GM23248 (cell line): ENCODE data around the gene ADCY5. TPM values are rescaled to one million over a fixed set of nuclear protein-coding genes. Genes with fewer than 3 reads are reported as not detected.

Experiments used
- DNase-seq: peaks from one replicate; pipeline ENCODE4 v3.0.0-alpha.2; 2015
- H2AFZ ChIP-seq: fragments of 200-600 bp; sonication (generic); 2 replicates; pipeline ENCODE4 v1.6.1; 2016; ENCODE audit warnings: antibody characterized with exemption
- H3F3A ChIP-seq: fragments of 200-600 bp; sonication (generic); 2 replicates; pipeline ENCODE4 v1.6.1; 2016; ENCODE audit warnings: mild to moderate bottlenecking, antibody characterized with exemption, mixed run types; ENCODE audit not compliant: insufficient read depth
- H3K27ac ChIP-seq: fragments of 200-600 bp; sonication (generic); 2 replicates; pipeline ENCODE4 v1.5.1; 2016; ENCODE audit warnings: mild to moderate bottlenecking
- H3K27me3 ChIP-seq: fragments of 200-600 bp; sonication (generic); replicated peaks from 2 replicates; pipeline ENCODE4 v1.6.1; 2016; ENCODE audit warnings: mild to moderate bottlenecking; ENCODE audit not compliant: insufficient read depth
- H3K36me3 ChIP-seq: fragments of 200-600 bp; sonication (generic); 2 replicates; pipeline ENCODE4 v1.6.1; 2016; ENCODE audit warnings: low read depth, mild to moderate bottlenecking
- H3K4me1 ChIP-seq: fragments of 200-600 bp; sonication (generic); 2 replicates; pipeline ENCODE4 v1.6.1; 2016; ENCODE audit warnings: mild to moderate bottlenecking; ENCODE audit not compliant: insufficient read depth
- H3K4me2 ChIP-seq: fragments of 200-600 bp; sonication (generic); one replicate; pipeline ENCODE4 v1.6.1; 2016; ENCODE audit warnings: mild to moderate bottlenecking; ENCODE audit not compliant: unreplicated experiment
- H3K4me3 ChIP-seq: fragments of 200-600 bp; sonication (generic); 2 replicates; pipeline ENCODE4 v1.5.1; 2016; ENCODE audit warnings: mild to moderate bottlenecking
- H3K79me2 ChIP-seq: fragments of 200-600 bp; sonication (generic); 2 replicates; pipeline ENCODE4 v1.6.1; 2016; ENCODE audit warnings: mild to moderate bottlenecking; ENCODE audit not compliant: insufficient read depth
- H3K9ac ChIP-seq: fragments of 200-600 bp; sonication (generic); 2 replicates; pipeline ENCODE4 v1.6.1; 2016; ENCODE audit warnings: mild to moderate bottlenecking
- H3K9me2 ChIP-seq: fragments of 200-600 bp; sonication (generic); 2 replicates; pipeline ENCODE4 v1.6.1; 2016; ENCODE audit warnings: mixed run types, mild to moderate bottlenecking, moderate library complexity; ENCODE audit not compliant: insufficient read depth
- H3K9me3 ChIP-seq: fragments of 200-600 bp; sonication (generic); one replicate; pipeline ENCODE4 v1.6.1; 2017; ENCODE audit warnings: low read depth
- H4K20me1 ChIP-seq: fragments of 200-600 bp; sonication (generic); 2 replicates; pipeline ENCODE4 v1.6.0; 2016; ENCODE audit not compliant: insufficient read depth
- EZH2 ChIP-seq: fragments of 200-600 bp; sonication (generic); IDR thresholded peaks from 2 replicates; pipeline ENCODE4 v1.6.1; 2018; ENCODE audit warnings: antibody characterized with exemption, mild to moderate bottlenecking; ENCODE audit not compliant: insufficient read depth, poor library complexity, severe bottlenecking
- EZH2phosphoT487 ChIP-seq: fragments of 200-600 bp; sonication (generic); IDR thresholded peaks from 2 replicates; pipeline ENCODE4 v1.6.1; 2018; ENCODE audit warnings: antibody characterized with exemption, moderate library complexity, mild to moderate bottlenecking, low read depth; ENCODE audit not compliant: insufficient read depth
- WGBS, 2 experiments: methylation state at CpG; one replicate each; pipeline ENCODE4 v1.1.6; 2015 to 2017; ENCODE audit warnings: low lambda C conversion rate in 2 of 2, low coverage in 1 of 2; ENCODE audit errors: missing lambda C conversion rate in 2 of 2; 5-methylcytosine and 5-hydroxymethylcytosine counted together
- in situ Hi-C: fragments of 300-500 bp; cut with MboI; formaldehyde crosslinking; loops from 2 replicates; pipeline ENCODE4 v1.15.0; 2020
- polyA plus RNA-seq: library from polyadenylated mRNA; unstranded; fragments of >200 nt; fragmentation: Nextera tagmentation; extraction: Ambion mirVana; gene quantifications from 2 replicates; pipeline ENCODE4 v1.2.1, GENCODE V29; 2016
- total RNA-seq: library from RNA; depleted of rRNA; stranded (reverse); fragments of >200 nt; shearing (Covaris generic); gene quantifications from 2 replicates; pipeline ENCODE4 v1.2.3, GENCODE V29; 2014; rRNA removed

Gene ADCY5
- total RNA-seq (0.38 and 1.2 TPM in 2 replicates), polyA plus RNA-seq (0.09 TPM in 2 replicates)

GRCh38 chr3:123448536-123449101 is at the start of gene ADCY5:
Gene ADCY5, minus strand, starts transcription at chr3:123449090. Its CDS starts 545 bp downstream, at chr3:123448545.
- peak within 1 kb of the TSS; percentile 24; the same call in 1 of the 2 replicates for H3K9ac ChIP-seq
- no peak within 1 kb of the TSS for H3K27ac ChIP-seq
- no peaks in the 10 kb centered on the region for H3K9me3 ChIP-seq
- DNase-seq: peak; percentile 48
- H3F3A ChIP-seq: no peaks in the 10 kb centered on the region
- no peaks in the 10 kb centered on the region for H3K9me2 ChIP-seq
- no peaks in the 10 kb centered on the region for H3K4me1 ChIP-seq
- 1 to 2% methylated on average over 36 to 49 of the region's 67 CpGs for WGBS, 2 experiments
- no peaks in the 10 kb centered on the region for H4K20me1 ChIP-seq
- no peaks in the 10 kb centered on the region for H3K79me2 ChIP-seq
- H2AFZ ChIP-seq: peak within 1 kb of the TSS; percentile 84
- peak within 1 kb of the TSS; percentile 72 for H3K4me3 ChIP-seq
- no peaks in the 10 kb centered on the region for H3K36me3 ChIP-seq
- peaks cover 63% of the 10 kb centered on the region for H3K27me3 ChIP-seq
- no peak for TF ChIP-seq EZH2phosphoT487
- TF ChIP-seq EZH2: no peak
- H3K4me2 ChIP-seq: peak within 1 kb of the TSS; percentile 86
- in situ Hi-C loops: no loop called here

- WGBS, 2 experiments: 81 to 90% methylated on average over 4 of the region's 4 CpGs
- Histone ChIP-seq H3K27ac (no peak overlapping the region), H3K9me2 (no peaks in the 10 kb centered on the region), H3K9me3 (no peaks in the 10 kb centered on the region), H3K9ac (no peak overlapping the region), H4K20me1 (no peaks in the 10 kb centered on the region), H3K4me3 (no peak overlapping the region), H2AFZ (no peak overlapping the region), H3K27me3 (no peaks in the 10 kb centered on the region), H3K79me2 (no peaks in the 10 kb centered on the region), H3K36me3 (peaks cover 15% of the 10 kb centered on the region), H3F3A (peaks cover 13% of the 10 kb centered on the region), H3K4me1 (peaks cover 4% of the 10 kb centered on the region; the same call in 1 of the 2 replicates), H3K4me2 (no peak overlapping the region)
- no peak for DNase-seq
- in situ Hi-C loops: no loop called here
- TF ChIP-seq EZH2phosphoT487: no peak
- TF ChIP-seq EZH2: no peak
Measured at GRCh38 chr3:123493912-123494311, 45.0 kb upstream of the ADCY5 start.

- Histone ChIP-seq H3F3A (peaks cover 8% of the 10 kb centered on the region; the same call in 1 of the 2 replicates), H3K9me3 (no peaks in the 10 kb centered on the region), H4K20me1 (no peaks in the 10 kb centered on the region), H3K4me1 (no peaks in the 10 kb centered on the region), H3K79me2 (no peaks in the 10 kb centered on the region), H3K9ac (no peak overlapping the region), H3K27ac (no peak overlapping the region), H3K9me2 (no peaks in the 10 kb centered on the region), H2AFZ (no peak overlapping the region), H3K4me3 (no peak overlapping the region), H3K27me3 (no peaks in the 10 kb centered on the region), H3K4me2 (no peak overlapping the region), H3K36me3 (peaks cover 8% of the 10 kb centered on the region; the same call in 1 of the 2 replicates)
- 76 to 78% methylated on average over 4 of the region's 4 CpGs for WGBS, 2 experiments
- no peak for DNase-seq
- in situ Hi-C loops: no loop called here
- no peak for TF ChIP-seq EZH2phosphoT487
- TF ChIP-seq EZH2: no peak
Measured at GRCh38 chr3:123491966-123492587, 43.2 kb upstream of the ADCY5 start.

- H3K9me3 ChIP-seq: no peaks in the 10 kb centered on the region
- TF ChIP-seq EZH2phosphoT487 (no peak), EZH2 (no peak)
- peaks cover 8% of the 10 kb centered on the region; the same call in 1 of the 2 replicates for H3F3A ChIP-seq
- H2AFZ ChIP-seq: no peak overlapping the region
- H4K20me1 ChIP-seq: no peaks in the 10 kb centered on the region
- no peak overlapping the region for H3K9ac ChIP-seq
- no peaks in the 10 kb centered on the region for H3K4me1 ChIP-seq
- 5 to 6% methylated on average over 8 of the region's 8 CpGs for WGBS, 2 experiments
- in situ Hi-C loops: loop anchor here (10.0 kb wide), 1 partner anchor 155 kb away; no protein-coding TSS in a partner anchor
- H3K9me2 ChIP-seq: no peaks in the 10 kb centered on the region
- H3K36me3 ChIP-seq: peaks cover 5% of the 10 kb centered on the region; the same call in 1 of the 2 replicates
- no peaks in the 10 kb centered on the region for H3K27me3 ChIP-seq
- no peaks in the 10 kb centered on the region for H3K79me2 ChIP-seq
- H3K4me3 ChIP-seq: no peak overlapping the region
- no peak overlapping the region for H3K4me2 ChIP-seq
- peak; percentile 72 for DNase-seq
- no peak overlapping the region for H3K27ac ChIP-seq
Measured at GRCh38 chr3:123489400-123490004, 40.6 kb upstream of the ADCY5 start.
